GM18519 (cell line): ENCODE results near the gene VAV3.

ENCODE experiments used
- ATAC-seq: cut with Tn5 transposase; IDR thresholded peaks from one replicate; pipeline ENCODE4 v1.9.1; 2021; ENCODE audit warnings: mild to moderate bottlenecking, moderate library complexity; ENCODE audit not compliant: unreplicated experiment, low FRiP score

VAV3 gene

GRCh38 chr1:107804134-107804533, 160.8 kb downstream of the VAV3 start:
- no peak for ATAC-seq

DNA sequence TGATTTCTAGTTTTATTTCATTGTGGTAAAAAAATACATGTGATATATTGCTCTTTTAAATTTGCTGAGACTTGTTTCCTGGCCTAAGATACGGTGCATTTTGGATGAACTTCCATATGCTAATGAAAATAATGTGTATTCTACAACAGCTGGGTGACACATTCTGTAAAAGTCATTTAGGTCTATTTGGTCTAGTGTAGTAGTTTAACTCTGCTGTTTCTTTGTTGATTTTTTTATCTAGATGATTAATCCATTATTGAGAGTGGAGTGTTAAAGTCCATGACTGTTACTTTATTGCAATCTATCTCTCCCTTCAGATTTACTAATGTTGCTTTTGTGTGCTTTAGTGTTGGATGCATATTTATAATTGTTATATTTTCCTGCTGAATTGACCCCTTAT, 161.4 kb downstream of the VAV3 start:
- no peak for ATAC-seq

DNA sequence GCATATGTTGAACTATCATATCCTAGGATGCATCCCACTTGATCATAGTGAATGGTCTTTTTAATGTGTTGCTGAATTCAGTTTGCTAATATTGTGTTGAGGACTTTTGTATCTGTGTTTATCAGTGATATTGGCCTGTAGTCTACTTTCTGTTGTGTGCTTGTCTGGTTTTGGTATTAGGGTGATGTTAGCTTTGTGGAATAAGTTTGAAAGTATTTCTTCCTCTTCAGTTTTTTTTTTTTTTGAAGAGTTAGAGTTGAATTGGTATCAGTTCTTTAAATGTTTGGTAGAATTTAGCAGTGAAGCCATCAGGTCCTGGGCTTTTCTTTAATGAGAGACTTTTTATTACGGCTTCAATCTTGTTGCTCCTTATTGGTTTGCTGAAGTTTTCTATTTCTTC, 162.3 kb downstream of the VAV3 start:
- ATAC-seq: no peak

DNA sequence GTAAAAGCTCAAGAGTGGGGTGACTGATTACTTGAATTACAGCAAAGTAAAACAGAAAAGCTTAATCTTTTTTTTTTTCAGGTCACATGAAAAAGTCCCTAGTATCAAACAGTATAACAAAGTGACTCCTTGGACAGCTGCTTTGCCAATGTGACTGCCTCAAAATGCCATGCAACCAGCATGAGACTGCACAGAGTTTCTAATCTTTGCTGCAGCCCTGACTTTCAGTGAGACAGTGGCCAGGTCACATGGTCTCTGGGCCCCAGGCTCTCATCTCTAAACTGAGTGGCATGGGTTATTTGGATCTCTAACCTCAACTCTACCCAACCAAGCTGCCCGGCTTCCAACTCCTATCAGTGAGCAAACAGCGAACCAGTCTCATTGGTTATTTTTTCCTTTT, 169.0 kb downstream of the VAV3 start:
- no peak for ATAC-seq

GRCh38 chr1:107795441-107795840, 169.5 kb downstream of the VAV3 start:
- ATAC-seq: no peak

DNA sequence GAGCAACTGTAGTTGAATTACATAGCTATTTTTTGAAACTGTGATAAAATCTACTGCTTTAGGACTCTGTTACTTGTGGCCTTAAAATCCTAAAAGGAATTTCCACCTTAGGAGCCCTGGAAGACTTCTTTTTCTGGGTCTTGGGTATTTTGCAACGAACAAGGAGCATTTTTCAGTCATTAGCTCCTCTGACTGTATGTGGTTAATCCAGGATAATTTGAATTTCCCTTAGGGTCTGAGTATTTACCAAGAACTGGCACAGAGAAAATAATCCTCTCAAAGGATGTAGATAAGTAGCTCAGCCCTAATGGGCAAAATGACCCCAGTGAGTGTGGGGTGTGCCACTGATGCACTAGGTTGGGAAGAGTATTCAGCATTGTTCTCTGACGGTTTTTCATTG, 170.4 kb downstream of the VAV3 start:
- ATAC-seq: no peak

DNA sequence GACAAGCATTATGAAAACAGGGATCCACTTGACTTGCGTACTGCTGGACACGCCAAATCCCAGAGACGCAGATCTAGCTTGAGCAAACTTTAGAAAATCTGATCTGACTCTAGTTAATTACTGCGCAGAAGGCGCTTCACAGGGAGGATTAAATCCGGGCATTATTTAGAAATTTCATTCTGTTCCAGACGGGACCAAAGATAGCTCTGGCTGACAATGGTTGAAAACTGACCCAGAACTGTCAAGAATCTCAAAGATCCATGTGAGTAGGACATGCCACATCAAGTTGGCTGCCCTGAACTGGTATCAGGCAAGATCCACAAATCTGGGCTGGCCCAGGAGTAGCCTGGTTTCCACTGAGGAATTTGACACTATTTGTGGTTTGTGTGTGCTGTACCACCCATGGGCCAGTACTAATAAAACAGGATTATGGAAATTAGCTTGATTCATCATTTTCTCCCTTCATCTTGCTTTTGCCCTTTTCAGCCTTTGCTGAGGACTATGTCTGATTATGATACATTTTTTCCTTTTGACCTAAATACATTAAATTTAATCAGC, 171.0 kb downstream of the VAV3 start:
- ATAC-seq: no peak

- no peak for ATAC-seq
Observed at GRCh38 chr1:107791348-107791747, 173.6 kb downstream of the VAV3 start.

GRCh38 chr1:107789817-107790524, 175.0 kb downstream of the VAV3 start:
- no peak for ATAC-seq

DNA sequence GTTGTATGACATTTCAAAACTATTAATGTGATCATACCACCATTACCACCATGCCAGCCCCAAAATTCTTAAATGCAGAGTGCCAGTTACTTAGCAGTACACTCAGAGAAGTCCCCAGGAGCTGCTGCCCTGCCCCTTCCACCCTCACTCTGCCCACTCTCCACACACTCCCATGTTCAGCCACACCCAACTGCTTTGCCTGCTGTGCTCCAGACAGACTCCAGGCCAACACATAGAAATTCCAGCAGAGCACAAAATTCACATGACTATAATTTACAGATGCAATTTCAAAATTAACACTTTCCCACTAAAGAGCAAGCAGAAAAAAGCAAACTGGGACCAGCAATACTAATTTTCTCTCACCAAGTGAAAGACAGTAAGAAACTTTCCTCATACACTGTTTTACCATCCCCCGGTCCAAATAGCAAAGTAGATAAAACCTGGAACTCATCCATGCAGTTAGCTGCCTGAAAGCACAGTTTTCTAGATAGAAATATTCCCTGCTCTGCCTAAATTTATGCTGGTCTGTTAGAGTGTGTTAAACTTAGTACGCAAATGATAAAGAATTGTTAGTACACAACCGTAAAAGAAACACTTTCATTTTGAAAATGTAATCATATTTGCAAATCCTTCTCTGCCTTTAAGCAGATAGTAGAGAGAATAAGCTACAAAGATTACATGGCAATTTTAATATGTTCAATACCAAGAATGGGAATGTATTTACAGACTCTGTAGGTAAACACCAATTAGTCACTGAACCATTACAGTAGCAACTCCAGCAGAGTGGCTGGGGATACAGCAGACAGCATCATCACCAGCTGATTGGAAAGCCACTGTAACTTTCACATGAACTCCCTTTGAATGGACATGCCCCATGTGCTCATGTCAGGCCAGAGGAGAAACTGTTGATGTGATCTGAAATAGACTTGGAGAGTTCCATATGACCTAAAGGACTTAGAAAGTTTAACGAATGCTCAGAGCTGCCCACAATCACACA, 176.5 kb downstream of the VAV3 start:
- ATAC-seq: no peak

DNA sequence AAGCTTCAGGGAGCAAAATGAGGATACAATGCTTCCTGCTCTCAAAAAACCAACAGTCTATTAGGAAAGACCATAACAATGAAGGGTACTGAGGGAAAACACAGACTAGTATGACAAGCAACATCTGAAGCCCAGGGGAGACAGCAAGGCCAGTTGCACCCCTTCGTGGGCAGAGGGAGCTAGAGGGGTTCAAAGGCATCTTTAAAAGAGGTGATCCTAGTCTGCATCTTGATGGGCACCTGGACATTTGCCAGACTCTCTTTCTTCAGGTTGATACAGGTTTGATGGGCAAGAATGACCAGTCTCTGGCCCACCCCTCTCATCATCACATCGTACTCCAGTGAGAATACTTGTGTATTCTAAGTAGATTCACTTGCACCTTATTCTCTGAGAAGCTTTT, 177.7 kb downstream of the VAV3 start:
- no peak for ATAC-seq

GRCh38 chr1:107786203-107786845, 178.7 kb downstream of the VAV3 start:
- ATAC-seq: no peak

DNA sequence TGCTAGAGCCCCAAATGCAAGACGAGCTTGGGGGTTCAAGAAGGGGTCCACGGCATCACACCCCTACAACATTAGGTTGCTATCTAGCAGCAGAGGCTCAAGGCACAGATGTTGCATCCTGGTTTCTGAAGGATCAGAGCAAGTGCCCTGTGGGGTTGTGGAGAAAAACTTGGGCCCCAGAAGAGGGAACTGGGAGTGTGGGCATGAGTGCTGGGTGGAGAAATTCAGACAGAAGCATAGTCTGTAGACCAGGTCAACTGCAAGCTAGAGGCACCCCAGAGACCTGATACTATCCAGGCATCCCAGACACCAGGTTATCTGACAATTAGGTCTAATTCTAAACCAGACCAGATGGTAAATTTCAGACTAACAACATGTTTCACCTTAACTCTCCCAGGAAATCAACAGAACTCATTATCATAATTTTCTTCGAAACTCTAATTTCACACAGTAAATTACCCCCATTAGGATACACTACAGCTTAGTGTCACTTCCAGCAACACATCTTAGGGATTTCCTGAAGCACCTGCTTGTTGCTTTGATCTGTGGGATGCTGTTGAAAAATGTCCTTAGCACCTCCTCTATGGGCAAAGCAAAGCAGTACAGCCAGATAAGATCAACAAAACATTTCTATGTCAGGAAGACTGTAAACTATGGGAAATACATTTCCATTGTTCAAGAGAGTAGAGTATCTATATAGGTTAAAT, 179.3 kb downstream of the VAV3 start:
- no peak for ATAC-seq

DNA sequence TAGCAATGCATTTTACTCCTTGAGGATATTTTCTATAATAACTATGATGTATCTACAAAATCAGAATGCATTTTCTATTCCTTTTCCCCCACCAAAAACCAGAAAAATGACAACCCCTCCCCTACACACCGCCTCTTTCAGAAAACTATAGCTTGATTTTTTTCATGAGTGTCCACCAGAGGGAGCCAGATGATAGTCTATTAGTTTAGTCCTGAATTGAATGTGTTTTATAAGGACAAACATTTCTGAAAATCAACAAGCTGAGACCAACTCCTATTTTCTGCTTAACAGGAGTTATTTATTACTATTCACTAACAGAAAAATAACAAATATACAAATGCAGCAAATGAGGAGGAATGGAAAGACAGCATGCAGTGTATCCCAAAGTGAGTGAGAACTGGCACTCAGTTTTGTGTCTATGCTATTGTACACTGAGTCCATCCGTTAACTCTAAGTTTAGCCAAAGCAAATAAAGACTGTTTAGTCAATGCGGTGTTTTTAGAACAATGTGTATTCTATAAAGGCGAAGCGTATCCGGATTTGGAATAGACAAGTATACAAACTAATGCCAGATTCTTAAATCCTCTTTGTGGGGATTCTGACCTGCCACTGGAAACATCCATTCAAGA, 182.6 kb downstream of the VAV3 start:
- ATAC-seq: no peak

GRCh38 chr1:107781245-107781644, 183.7 kb downstream of the VAV3 start:
- ATAC-seq: no peak

- peak; percentile 24 for ATAC-seq
Observed at GRCh38 chr1:107777664-107778047, 187.3 kb downstream of the VAV3 start.

DNA sequence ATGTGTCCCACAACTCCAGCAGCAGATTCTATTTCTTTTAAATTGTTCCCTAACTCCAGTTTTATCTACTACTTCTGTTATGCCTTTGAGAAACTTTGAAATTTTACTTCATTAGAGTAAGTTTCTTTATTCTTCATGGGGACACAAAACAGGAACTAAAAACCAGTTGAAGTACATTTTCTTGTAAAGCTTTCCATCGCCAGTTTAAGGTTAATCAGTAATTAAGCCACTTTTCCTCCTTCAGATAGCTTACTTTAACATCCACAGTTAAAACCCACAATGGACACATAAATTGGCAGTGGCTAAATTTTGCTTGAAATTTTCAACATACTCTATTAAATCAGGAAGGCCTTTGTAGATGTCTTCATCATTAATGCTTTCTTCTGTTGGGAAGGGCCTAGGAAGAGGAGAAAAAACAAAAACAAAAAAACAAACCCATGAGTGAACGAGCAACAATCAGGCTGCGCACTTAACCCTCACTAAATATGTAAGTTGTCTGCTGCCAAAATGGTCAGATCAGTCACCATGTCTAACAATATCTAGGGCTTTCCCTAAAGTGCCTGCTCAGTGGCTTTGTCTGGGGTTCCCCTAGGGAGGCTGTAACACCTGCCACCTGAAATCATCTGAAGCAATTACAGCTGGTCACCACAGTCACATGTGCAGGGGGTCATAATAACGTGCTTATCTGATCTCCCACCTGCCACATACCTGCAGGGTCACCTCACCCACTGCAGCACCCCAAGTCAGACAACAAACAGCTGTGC, 187.9 kb downstream of the VAV3 start:
- peak; percentile 88 for ATAC-seq

DNA sequence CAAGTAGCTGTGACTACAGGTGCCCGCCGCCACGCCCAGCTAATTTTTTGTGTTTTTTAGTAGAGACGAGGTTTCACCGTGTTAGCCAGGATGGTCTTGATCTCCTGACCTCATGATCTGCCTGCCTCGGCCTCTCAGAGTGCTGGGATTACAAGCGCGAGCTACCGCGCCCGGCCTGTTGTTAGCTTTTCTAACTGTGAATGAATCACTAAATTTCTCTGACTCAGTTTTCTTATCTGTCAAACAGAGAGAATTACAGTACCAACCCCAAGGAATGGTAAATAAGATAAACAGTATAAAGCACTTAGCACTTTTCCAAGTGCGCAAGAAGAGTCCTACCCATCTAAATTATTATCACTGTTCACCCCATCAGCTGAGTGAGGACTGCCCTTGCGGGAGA, 193.6 kb downstream of the VAV3 start:
- no peak for ATAC-seq

GRCh38 chr1:107767156-107767582, 197.8 kb downstream of the VAV3 start:
- ATAC-seq: no peak
